SU-DHL-6 (cell line): ENCODE results near the gene TRIM42.

ENCODE experiments used
- H2AFZ ChIP-seq: fragments of 200-600 bp; sonication (generic); 2 replicates; pipeline ENCODE4 v1.6.1; 2014; ENCODE audit warnings: low read depth, mild to moderate bottlenecking, moderate library complexity, mixed read lengths, antibody characterized with exemption, low read length; ENCODE audit not compliant: severe bottlenecking
- H3F3A ChIP-seq: fragments of 200-600 bp; shearing (Covaris generic); 2 replicates; pipeline ENCODE4 v1.6.0; 2016; ENCODE audit warnings: antibody characterized with exemption, mild to moderate bottlenecking; ENCODE audit not compliant: insufficient read depth
- H3K27ac ChIP-seq: fragments of 200-600 bp; sonication (generic); 2 replicates; pipeline ENCODE4 v1.5.1; 2016; ENCODE audit warnings: low read depth, mild to moderate bottlenecking, low read length, moderate library complexity, mixed read lengths
- H3K27me3 ChIP-seq: fragments of 200-600 bp; sonication (generic), shearing (Covaris generic); 2 replicates; pipeline ENCODE4 v1.6.0; 2014; ENCODE audit warnings: mild to moderate bottlenecking, low read length
- H3K36me3 ChIP-seq: fragments of 200-600 bp; sonication (generic); 2 replicates; pipeline ENCODE4 v1.6.1; 2014; ENCODE audit warnings: mild to moderate bottlenecking, low read length, mixed read lengths
- H3K4me2 ChIP-seq: fragments of 300-600, 200-600 bp; shearing (Covaris generic), sonication (generic); 2 replicates; pipeline ENCODE4 v1.6.0; 2014; ENCODE audit warnings: low read length, low read depth, mild to moderate bottlenecking; ENCODE audit not compliant: poor library complexity, severe bottlenecking
- H3K4me3 ChIP-seq: fragments of 200-600 bp; sonication (generic); 2 replicates; pipeline ENCODE4 v1.5.1; 2014; ENCODE audit warnings: antibody characterized with exemption, low read length, mild to moderate bottlenecking, mixed read lengths; ENCODE audit not compliant: insufficient read depth, poor library complexity, severe bottlenecking
- H3K79me2 ChIP-seq: fragments of 200-600 bp; sonication (generic); 2 replicates; pipeline ENCODE4 v1.6.1; 2014; ENCODE audit warnings: mild to moderate bottlenecking, low read length, moderate library complexity; ENCODE audit not compliant: insufficient read depth
- H3K9ac ChIP-seq: fragments of 200-600 bp; sonication (generic); 2 replicates; pipeline ENCODE4 v1.7.0; 2014; ENCODE audit warnings: mild to moderate bottlenecking, low read length
- H3K9me2 ChIP-seq: fragments of 200-600 bp; sonication (generic); replicated peaks from 2 replicates; pipeline ENCODE4 v1.6.1; 2014; ENCODE audit warnings: low read length; ENCODE audit not compliant: insufficient read depth
- H3K9me3 ChIP-seq: fragments of 200-600 bp; sonication (generic); 2 replicates; pipeline ENCODE4 v1.6.1; 2014; ENCODE audit warnings: low read length, mixed read lengths; ENCODE audit not compliant: insufficient read depth
- H4K20me1 ChIP-seq: fragments of 200-600 bp; sonication (generic); 2 replicates; pipeline ENCODE4 v1.6.1; 2014; ENCODE audit warnings: low read depth, mild to moderate bottlenecking, antibody characterized with exemption, low read length, moderate library complexity, mixed read lengths
- EZH2phosphoT487 ChIP-seq: fragments of 200-600 bp; sonication (generic), shearing (Covaris generic); conservative IDR thresholded peaks from 2 replicates; pipeline ENCODE4 v1.6.1; 2018; ENCODE audit warnings: mild to moderate bottlenecking, antibody characterized with exemption, low read length, moderate library complexity, mixed read lengths
- TF ChIP-seq, protein P1 (sequence below): fragments of 200-600 bp; sonication (generic); IDR thresholded peaks from one replicate; pipeline ENCODE4 v1.5.1; 2017; ENCODE audit warnings: antibody characterized with exemption, mild to moderate bottlenecking, low read length, moderate library complexity; ENCODE audit not compliant: insufficient read depth, poor library complexity, severe bottlenecking

Gene TRIM42

DNA sequence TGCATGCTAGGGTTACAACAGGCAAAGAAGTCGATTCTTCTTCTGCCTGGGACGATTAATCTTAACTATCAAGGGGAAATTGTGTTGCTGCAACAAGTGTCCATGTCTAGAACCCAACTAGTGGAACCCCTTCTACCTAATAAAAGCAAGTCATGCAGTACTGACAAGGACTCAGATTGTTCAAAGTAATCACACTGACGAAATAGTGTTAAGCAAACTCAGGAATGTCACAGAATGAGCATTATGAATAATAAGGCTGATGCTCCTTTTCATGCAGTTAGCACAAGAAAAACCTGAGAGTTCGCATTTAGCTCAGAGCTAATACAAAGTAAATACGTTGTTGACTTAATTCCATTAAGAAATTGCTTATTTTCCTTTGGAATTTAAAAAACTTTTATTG is 47.5 kb upstream of the TRIM42 start:
- Histone ChIP-seq H2AFZ (no peak overlapping the region), H3K79me2 (no peaks in the 10 kb centered on the region), H3K27ac (no peak overlapping the region), H3K4me2 (no peak overlapping the region), H3K27me3 (no peaks in the 10 kb centered on the region), H3K4me3 (no peak overlapping the region), H3K9me3 (no peaks in the 10 kb centered on the region), H3K9me2 (no peaks in the 10 kb centered on the region), H4K20me1 (no peaks in the 10 kb centered on the region), H3F3A (no peaks in the 10 kb centered on the region), H3K9ac (no peak overlapping the region), H3K36me3 (no peaks in the 10 kb centered on the region)
- TF ChIP-seq, protein P1, sequence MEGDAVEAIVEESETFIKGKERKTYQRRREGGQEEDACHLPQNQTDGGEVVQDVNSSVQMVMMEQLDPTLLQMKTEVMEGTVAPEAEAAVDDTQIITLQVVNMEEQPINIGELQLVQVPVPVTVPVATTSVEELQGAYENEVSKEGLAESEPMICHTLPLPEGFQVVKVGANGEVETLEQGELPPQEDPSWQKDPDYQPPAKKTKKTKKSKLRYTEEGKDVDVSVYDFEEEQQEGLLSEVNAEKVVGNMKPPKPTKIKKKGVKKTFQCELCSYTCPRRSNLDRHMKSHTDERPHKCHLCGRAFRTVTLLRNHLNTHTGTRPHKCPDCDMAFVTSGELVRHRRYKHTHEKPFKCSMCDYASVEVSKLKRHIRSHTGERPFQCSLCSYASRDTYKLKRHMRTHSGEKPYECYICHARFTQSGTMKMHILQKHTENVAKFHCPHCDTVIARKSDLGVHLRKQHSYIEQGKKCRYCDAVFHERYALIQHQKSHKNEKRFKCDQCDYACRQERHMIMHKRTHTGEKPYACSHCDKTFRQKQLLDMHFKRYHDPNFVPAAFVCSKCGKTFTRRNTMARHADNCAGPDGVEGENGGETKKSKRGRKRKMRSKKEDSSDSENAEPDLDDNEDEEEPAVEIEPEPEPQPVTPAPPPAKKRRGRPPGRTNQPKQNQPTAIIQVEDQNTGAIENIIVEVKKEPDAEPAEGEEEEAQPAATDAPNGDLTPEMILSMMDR, result no peak
- TF ChIP-seq EZH2phosphoT487, result no peak

- Histone ChIP-seq H3K36me3 (no peaks in the 10 kb centered on the region), H3K79me2 (no peaks in the 10 kb centered on the region), H3K27me3 (no peaks in the 10 kb centered on the region), H2AFZ (no peak overlapping the region), H3K9me3 (no peaks in the 10 kb centered on the region), H3K4me3 (no peak overlapping the region), H3K27ac (no peak overlapping the region), H3K9me2 (no peaks in the 10 kb centered on the region), H3K4me2 (no peak overlapping the region), H3K9ac (no peak overlapping the region), H3F3A (no peaks in the 10 kb centered on the region), H4K20me1 (no peaks in the 10 kb centered on the region)
- TF ChIP-seq EZH2phosphoT487, result no peak
- TF ChIP-seq, protein P1, result no peak
Observed at GRCh38 chr3:140630866-140631265, 47.0 kb upstream of the TRIM42 start.

DNA sequence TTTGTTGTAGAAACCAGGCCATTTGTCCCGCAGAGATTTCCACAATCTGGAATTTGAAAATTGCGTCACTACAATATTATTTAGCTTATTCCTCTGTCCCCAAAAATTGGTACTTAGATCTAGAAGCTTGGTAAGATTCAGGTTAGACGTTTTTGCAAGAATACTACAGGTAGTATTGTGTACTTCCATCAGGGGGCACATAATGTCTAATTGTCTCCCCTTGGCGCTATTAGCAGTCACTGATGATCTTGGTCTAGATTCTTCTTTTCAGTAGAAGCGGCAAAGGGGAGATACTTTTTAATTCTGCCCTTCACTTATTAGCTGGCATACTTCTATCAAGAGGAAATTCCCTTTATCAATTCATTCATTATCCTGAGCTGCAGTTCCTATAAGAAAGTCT is 42.6 kb upstream of the TRIM42 start:
- no peaks in the 10 kb centered on the region for H3F3A ChIP-seq
- H3K36me3 ChIP-seq, result no peaks in the 10 kb centered on the region
- TF ChIP-seq, protein P1, result no peak
- no peak for TF ChIP-seq EZH2phosphoT487
- no peaks in the 10 kb centered on the region for H3K9me2 ChIP-seq
- no peaks in the 10 kb centered on the region for H3K27me3 ChIP-seq
- no peak overlapping the region for H2AFZ ChIP-seq
- H3K4me2 ChIP-seq, result no peak overlapping the region
- H3K27ac ChIP-seq, result no peak overlapping the region
- H3K9ac ChIP-seq, result no peak overlapping the region
- no peaks in the 10 kb centered on the region for H3K9me3 ChIP-seq
- no peaks in the 10 kb centered on the region for H3K79me2 ChIP-seq
- H4K20me1 ChIP-seq, result no peaks in the 10 kb centered on the region
- H3K4me3 ChIP-seq, result no peak overlapping the region
